NCI-H146 treated with DMSO at 0.1 percent for 48 hours (cell line): ENCODE measurements around the gene TFAP2C.
"Not testable (repeated sequence)": the region's sequence is repeated elsewhere in the genome, so short reads cannot be mapped to it uniquely, and the experiment has no call there.

Source experiments
- DNase-seq: peaks from one replicate; lab custom pipeline; 2025; ENCODE audit not compliant: unreplicated experiment; lab: John Stamatoyannopoulos, UW

TFAP2C gene

DNA sequence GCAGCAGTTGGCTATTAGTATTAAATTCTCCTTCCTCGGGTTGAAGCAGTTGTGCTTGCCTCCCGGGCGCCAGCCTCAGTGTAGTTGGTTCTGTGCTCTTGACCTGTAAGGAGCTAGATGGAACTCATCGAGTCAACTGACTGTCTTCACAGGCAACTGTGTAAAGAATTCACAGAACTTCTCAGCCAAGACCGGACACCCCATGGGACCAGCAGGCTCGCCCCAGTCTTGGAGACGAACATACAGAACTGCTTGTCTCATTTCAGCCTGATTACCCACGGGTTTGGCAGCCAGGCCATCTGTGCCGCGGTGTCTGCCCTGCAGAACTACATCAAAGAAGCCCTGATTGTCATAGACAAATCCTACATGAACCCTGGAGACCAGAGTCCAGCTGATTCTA, 8.5 kb downstream of the TFAP2C start:
- DNase-seq: no peak

GRCh38 chr20:56646599-56646998, 17.5 kb downstream of the TFAP2C start:
- no peak for DNase-seq

GRCh38 chr20:56653211-56653610, 24.1 kb downstream of the TFAP2C start:
- DNase-seq: no peak

DNA sequence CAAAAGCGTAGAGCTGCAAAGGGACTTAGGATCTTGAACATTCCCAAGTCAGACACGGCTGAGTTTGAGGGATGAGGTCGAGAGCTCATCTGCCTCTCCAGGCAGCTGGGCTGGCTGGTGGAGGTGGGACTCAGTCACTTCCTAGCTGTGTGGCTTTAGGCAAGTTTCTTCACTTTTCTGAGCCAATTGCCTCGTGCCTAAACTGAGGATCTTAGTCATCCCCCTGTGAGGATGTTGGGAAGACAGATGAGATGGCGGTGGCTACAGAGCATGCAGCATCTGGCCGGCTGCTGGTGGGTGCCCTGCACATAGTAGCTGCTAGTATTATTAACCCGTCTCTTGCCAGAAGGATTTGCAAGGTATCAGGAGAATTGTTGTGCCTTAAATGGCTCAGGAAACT, 27.5 kb downstream of the TFAP2C start:
- no peak for DNase-seq

- no peak for DNase-seq
Observed at GRCh38 chr20:56657879-56658278, 28.8 kb downstream of the TFAP2C start.

- DNase-seq: not testable (repeated sequence)
Observed at GRCh38 chr20:56658341-56658947, 29.3 kb downstream of the TFAP2C start.

DNA sequence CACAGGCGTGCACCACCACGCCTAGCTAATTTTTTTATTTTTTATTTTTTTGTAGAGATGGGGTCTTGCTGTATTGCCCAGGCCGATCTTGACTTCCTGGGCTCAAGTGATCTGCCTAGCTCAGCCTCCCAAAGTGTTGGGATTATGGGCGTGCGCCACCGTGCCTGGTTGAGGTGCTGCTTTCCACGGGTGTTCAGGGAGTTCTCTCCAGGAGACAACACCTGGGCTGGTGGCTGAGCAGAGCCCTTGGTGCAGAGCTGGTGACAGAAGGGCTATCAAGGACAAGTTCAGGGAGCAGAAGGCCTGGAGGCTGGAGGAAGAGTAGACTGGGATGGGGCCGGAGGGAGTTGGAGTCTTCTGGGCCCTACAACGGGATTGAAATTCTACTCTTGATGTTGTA, 34.6 kb downstream of the TFAP2C start:
- no peak for DNase-seq

GRCh38 chr20:56664796-56665195, 35.7 kb downstream of the TFAP2C start:
- DNase-seq: no peak

DNA sequence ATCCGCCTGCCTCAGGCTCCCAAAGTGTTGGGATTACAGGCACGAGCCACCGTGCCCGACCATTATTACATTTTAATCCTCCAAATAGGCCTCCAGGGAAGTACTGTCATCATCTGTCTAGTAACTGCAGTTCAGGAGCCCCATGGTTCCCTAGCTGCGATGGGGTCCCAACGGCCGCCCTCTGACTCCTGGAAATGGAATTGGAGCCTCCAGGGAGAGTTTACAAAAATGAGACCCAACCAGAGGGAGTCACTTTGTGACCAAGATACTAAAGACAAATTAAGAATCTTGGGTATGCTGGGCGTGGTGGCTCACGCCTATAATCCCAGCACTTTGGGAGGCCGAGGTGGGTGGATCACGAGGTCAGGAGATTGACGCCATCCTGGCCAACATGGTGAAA, 36.7 kb downstream of the TFAP2C start:
- no peak for DNase-seq

DNA sequence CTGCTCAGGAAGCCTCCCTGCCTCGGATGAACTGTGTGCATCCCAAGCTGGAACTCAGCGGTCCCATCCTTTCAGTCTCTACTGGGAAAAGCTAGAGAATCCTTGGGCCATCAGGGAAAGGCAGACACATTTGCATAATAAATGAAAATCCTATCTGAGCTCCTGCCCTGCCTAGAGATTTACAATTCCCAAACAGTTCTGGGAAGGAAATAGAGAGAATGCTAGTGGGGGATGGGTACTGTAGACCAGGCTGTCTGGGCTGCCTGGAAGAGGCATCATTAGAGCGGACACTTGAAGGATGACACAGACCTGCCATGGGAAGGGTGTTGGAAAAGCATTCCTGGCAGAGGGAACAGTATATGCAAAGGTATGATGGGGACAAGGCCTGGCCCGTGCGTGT, 44.3 kb downstream of the TFAP2C start:
- DNase-seq: no peak

DNA sequence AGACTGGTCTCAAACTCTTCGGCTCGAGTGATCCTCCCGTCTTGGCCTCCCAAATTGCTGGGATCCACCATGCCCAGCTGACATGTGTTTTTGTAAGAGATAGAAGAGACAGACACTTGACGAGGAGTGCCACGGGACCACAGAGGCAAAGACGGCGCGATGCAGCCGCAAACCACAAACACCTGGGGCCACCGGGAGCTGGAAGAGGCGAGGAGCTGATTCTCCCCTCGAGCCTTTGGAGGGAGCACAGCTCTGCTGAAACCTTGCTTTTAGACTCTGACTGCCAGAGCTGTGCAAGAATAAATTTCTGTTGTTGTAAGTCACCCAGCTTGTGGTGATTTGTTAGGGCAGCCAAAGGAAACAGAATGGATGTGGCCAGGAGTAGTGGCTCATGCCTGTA, 46.9 kb downstream of the TFAP2C start:
- no peak for DNase-seq

GRCh38 chr20:56676679-56677078, 47.6 kb downstream of the TFAP2C start:
- DNase-seq: no peak

- no peak for DNase-seq
Observed at GRCh38 chr20:56683077-56683865, 54.2 kb downstream of the TFAP2C start.

DNA sequence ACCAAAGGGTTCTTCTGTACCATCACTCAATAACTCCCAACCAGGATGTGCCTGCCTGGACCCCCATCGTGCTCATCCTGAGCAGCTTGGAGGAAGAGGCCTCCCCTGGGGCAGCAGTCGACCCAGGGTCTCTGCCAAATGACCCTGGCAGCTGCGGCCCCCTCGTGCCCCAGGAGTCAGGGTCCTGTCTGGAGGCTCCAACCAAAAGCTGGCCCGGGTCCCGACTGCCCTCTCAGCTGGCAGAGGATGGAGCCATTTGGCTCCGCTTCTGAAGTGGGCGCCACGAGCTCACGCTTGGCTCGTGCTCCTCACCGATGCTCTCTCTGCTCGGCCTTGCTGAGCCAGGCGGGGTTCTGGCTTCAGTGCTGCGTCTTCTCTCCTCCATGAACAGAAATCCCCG, 56.8 kb downstream of the TFAP2C start:
- DNase-seq: no peak

DNA sequence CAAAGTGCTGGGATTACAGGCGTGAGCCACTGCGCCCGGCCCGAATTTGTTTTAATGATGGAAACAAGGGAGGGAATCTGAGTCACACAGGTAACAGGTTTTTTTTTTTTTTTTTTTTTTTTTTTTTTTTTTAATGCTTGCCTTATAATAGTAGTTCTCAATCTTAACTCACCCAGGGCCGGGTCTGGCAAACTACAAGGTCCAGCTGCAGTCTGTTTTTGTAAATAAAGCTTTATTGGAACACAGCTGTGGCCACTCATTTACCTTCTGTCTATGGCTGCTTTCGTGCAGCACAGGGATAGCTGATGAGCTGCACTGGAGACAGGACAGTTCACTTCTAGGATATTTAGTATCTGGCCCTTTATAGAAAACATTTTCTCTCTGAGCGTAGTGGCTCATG, 58.0 kb downstream of the TFAP2C start:
- no peak for DNase-seq

GRCh38 chr20:56688106-56688505, 59.0 kb downstream of the TFAP2C start:
- DNase-seq: no peak
